Thymus (tissue), 11 donors: Measurements from ENCODE around the gene DPT. TPM values are rescaled to one million over a fixed set of nuclear protein-coding genes. Genes with fewer than 3 reads are reported as not detected.

Source experiments
- DNase-seq, 9 donors: peaks; one replicate each; pipeline ENCODE4 v3.0.0-alpha.2; 2013; ENCODE audit warnings: low spot score in 9 of 9, low read depth in 6 of 9, missing footprints in 1 of 9
- H3K27ac ChIP-seq, 2 donors: one replicate each; pipeline ENCODE4 v1.5.1; 2013; ENCODE audit warnings: control low read depth in 1 of 2, low read depth in 1 of 2, low read length in 1 of 2, mild to moderate bottlenecking in 1 of 2, moderate library complexity in 1 of 2
- H3K27me3 ChIP-seq, 2 donors: one replicate each; pipeline ENCODE4 v1.5.1; 2013; ENCODE audit warnings: low read length in 1 of 2; ENCODE audit not compliant: control insufficient read depth in 2 of 2, insufficient read depth in 1 of 2
- H3K36me3 ChIP-seq, 2 donors: one replicate each; pipeline ENCODE4 v1.5.1; 2013; ENCODE audit warnings: low read length in 1 of 2, mild to moderate bottlenecking in 1 of 2, moderate library complexity in 1 of 2; ENCODE audit not compliant: control insufficient read depth in 2 of 2, insufficient read depth in 2 of 2
- H3K4me1 ChIP-seq, 2 donors: one replicate each; pipeline ENCODE4 v1.5.1; 2013; ENCODE audit warnings: low read length in 2 of 2; ENCODE audit not compliant: control insufficient read depth in 2 of 2, insufficient read depth in 2 of 2
- H3K4me3 ChIP-seq, 2 donors: one replicate each; pipeline ENCODE4 v1.5.1; 2013; ENCODE audit warnings: low read length in 2 of 2, control low read depth in 1 of 2, mild to moderate bottlenecking in 1 of 2
- H3K9me3 ChIP-seq, 2 donors: one replicate each; pipeline ENCODE4 v1.5.1; 2013; ENCODE audit warnings: low read length in 1 of 2, mild to moderate bottlenecking in 1 of 2; ENCODE audit not compliant: control insufficient read depth in 2 of 2, insufficient read depth in 1 of 2
- WGBS: extraction: QIAGEN DNeasy Blood & Tissue Kit; methylation state at CpG from one replicate; pipeline ENCODE4 v1.1.7; 2013; 5-methylcytosine and 5-hydroxymethylcytosine counted together
- polyA plus RNA-seq: library from polyadenylated mRNA; stranded (reverse); fragments of 200-250 nt; gene quantifications from one replicate; pipeline ENCODE4 v1.2.3, GENCODE V29; 2013
- total RNA-seq: library from RNA; stranded (reverse); fragments of 120-200 nt; gene quantifications from one replicate; pipeline ENCODE4 v1.2.4, GENCODE V29; 2013
- donor health status: healthy.

DPT gene
- total and polyA plus RNA-seq, 2 donors, result 8.9 to 21.5 TPM

- no peak overlapping the region for H3K27ac ChIP-seq
- no peak overlapping the region for H3K4me3 ChIP-seq
- no peaks in the 10 kb centered on the region for H3K36me3 ChIP-seq
- WGBS, result 90% methylated on average over 5 of the region's 5 CpGs
- H3K27me3 ChIP-seq, result no peaks in the 10 kb centered on the region
- DNase-seq, result no peak
- H3K4me1 ChIP-seq, result no peaks in the 10 kb centered on the region
- H3K9me3 ChIP-seq, result no peaks in the 10 kb centered on the region
Observed at GRCh38 chr1:168688644-168689326, 40.2 kb downstream of the DPT start.

DNA sequence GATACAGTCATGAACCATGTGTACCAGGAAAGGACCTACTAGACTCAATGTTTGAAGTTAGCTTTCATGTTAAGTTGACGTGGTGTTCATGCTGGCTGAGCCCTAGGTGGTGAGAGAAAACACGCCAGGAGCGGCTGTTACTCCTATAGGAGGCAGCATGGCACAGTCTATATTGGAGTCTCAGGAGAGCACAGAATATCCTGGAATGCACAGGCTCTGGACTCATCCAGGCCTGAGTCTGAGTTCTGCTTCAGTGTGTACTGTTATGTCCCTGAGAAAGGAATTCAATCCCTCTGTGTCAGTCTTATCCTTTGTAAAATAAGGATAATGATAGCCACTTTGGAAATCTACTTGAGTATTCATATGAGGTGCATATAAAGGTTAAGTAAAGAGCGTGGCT is 41.2 kb downstream of the DPT start:
- H3K27ac ChIP-seq, result no peak overlapping the region
- no peaks in the 10 kb centered on the region for H3K36me3 ChIP-seq
- no peak for DNase-seq
- H3K9me3 ChIP-seq, result no peaks in the 10 kb centered on the region
- no peaks in the 10 kb centered on the region for H3K27me3 ChIP-seq
- no peaks in the 10 kb centered on the region for H3K4me1 ChIP-seq
- WGBS, result 96% methylated on average over 4 of the region's 4 CpGs
- no peak overlapping the region for H3K4me3 ChIP-seq

GRCh38 chr1:168686666-168687065 is 42.3 kb downstream of the DPT start:
- Histone ChIP-seq H3K4me1 (no peaks in the 10 kb centered on the region), H3K4me3 (no peak overlapping the region), H3K27ac (no peak overlapping the region), H3K9me3 (no peaks in the 10 kb centered on the region), H3K36me3 (no peaks in the 10 kb centered on the region), H3K27me3 (no peaks in the 10 kb centered on the region)
- 95% methylated on average over 2 of the region's 2 CpGs for WGBS
- no peak for DNase-seq

GRCh38 chr1:168683871-168684270 is 45.1 kb downstream of the DPT start:
- Histone ChIP-seq H3K4me3 (no peak overlapping the region), H3K9me3 (no peaks in the 10 kb centered on the region), H3K36me3 (no peaks in the 10 kb centered on the region), H3K27ac (no peak overlapping the region), H3K27me3 (no peaks in the 10 kb centered on the region), H3K4me1 (no peaks in the 10 kb centered on the region)
- no peak for DNase-seq
- 100% methylated on average over 1 of the region's 1 CpG for WGBS

DNA sequence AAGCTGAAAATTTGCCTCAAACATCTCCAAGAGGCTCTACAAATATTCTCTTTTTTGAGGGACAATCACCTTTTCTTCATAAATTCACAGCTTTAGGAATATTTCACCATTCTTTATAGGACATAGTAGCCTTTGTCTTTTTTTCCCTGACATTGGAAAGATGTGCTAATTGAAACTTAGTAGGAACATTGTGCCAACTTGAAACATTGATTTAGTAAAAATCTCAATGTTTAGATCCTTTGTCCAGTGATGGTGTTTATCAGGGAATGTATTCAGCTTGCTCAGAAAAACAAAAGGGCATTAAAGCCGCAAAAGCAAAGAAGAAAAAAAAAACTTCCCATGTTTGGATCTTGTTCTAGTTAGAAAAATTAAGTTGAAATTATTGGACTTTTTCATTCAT is 52.1 kb downstream of the DPT start:
- no peak overlapping the region for H3K27ac ChIP-seq
- H3K27me3 ChIP-seq, result no peaks in the 10 kb centered on the region
- H3K9me3 ChIP-seq, result no peaks in the 10 kb centered on the region
- WGBS, result 98% methylated on average over 1 of the region's 1 CpG
- H3K4me1 ChIP-seq, result no peaks in the 10 kb centered on the region
- no peaks in the 10 kb centered on the region for H3K36me3 ChIP-seq
- no peak for DNase-seq
- H3K4me3 ChIP-seq, result no peak overlapping the region

DNA sequence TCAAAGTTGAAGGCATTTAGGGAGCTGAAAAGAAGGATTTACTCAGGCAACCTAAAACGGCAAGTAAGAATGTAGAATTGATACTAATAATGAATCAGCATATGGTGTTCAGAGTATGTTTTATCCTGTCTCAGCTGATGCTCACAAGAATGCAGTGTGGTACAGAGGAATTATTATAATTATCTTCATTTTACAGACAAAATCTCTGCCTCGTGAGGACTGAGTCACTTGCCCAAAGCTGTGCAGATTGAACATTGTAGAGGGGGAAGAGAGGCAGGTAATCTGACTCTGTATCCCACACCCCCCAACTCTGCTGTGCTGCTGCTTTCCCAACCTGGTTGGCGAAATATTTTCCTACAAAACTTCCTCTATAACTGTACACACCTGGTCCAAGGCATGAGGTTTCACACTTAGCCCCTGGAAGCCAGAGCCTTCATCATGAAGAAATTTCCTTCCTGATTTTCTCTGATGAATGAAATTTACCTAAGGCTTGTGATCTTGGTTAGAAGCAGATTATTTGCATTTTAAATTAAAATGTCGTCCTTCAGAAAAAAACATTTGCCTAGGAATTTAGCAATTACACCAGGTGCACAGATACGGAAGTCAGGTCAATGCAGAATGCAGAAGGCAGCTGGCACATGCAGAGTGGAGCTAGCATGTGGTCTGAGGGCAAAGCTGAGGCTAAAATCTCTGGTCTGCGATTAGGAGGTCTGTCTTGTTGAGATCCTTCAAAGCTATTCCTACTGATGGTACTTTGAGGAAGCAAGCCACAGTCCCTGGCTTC is 52.8 kb downstream of the DPT start:
- 89% methylated on average over 6 of the region's 6 CpGs for WGBS
- Histone ChIP-seq H3K9me3 (no peaks in the 10 kb centered on the region), H3K4me3 (no peak overlapping the region), H3K4me1 (no peaks in the 10 kb centered on the region), H3K27ac (no peak overlapping the region), H3K27me3 (no peaks in the 10 kb centered on the region), H3K36me3 (no peaks in the 10 kb centered on the region)
- DNase-seq, result no peak

- Histone ChIP-seq H3K36me3 (no peaks in the 10 kb centered on the region), H3K9me3 (no peaks in the 10 kb centered on the region), H3K4me1 (no peaks in the 10 kb centered on the region), H3K4me3 (no peak overlapping the region), H3K27ac (no peak overlapping the region), H3K27me3 (no peaks in the 10 kb centered on the region)
- no peak for DNase-seq
- 97% methylated on average over 2 of the region's 2 CpGs for WGBS
Observed at GRCh38 chr1:168673974-168674683, 54.9 kb downstream of the DPT start.

DNA sequence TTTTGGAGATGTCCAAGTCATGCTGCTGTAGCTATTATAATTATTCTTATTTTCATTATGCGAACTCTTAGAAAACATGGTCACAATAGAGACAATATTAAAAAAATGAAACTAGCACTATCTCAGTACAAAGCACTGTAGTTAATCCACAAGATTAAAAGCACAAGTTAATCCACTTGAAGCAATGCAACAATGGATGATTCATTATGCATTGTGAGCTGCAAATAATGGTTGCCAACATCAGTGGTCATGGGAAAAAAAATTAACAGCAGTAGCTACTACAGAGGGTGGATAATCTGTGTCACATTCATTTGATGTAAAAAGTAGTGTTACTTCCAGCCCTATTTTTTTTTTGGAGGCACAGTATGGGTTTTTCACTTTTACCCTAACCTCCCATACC is 56.7 kb downstream of the DPT start:
- DNase-seq, result no peak
- 97% methylated on average over 1 of the region's 1 CpG for WGBS
- H3K4me3 ChIP-seq, result no peak overlapping the region

DNA sequence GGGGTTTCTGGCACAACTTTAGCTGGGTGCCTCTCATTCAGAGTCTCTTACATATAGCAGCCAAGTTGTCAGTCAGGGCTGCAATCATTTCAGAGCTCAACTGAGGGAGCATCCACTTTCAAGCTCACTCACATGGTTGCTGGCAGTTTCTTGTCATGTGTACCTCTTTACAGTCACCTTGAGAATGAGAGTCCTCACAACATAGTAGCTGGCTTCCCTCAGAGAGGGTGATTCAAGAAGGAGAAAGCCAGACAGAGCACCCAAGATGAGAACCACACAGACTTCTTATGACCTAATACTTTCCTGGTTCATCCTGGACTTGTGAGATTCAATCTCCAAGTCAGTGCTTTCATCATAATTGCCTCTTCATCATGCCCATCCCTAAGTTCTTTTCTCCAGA is 57.2 kb downstream of the DPT start:
- no peak for DNase-seq
- H3K27me3 ChIP-seq, result no peaks in the 10 kb centered on the region
- H3K27ac ChIP-seq, result no peak overlapping the region

More for the DNA sequence above, 56.7 kb downstream of the DPT start:
- Histone ChIP-seq H3K36me3 (no peaks in the 10 kb centered on the region), H3K27ac (no peak overlapping the region), H3K27me3 (no peaks in the 10 kb centered on the region), H3K4me1 (no peaks in the 10 kb centered on the region), H3K9me3 (no peaks in the 10 kb centered on the region)

More for the DNA sequence above, 57.2 kb downstream of the DPT start:
- Histone ChIP-seq H3K4me1 (no peaks in the 10 kb centered on the region), H3K4me3 (no peak overlapping the region), H3K9me3 (no peaks in the 10 kb centered on the region), H3K36me3 (no peaks in the 10 kb centered on the region)
